ENCODE results near the gene DLG2.
A peak's percentile ranks its signal among the peaks of the same experiment; 100 is the strongest.
"Not testable (repeated sequence)": the region's sequence is repeated elsewhere in the genome, so short reads cannot be mapped to it uniquely, and the experiment has no call there.

Gene DLG2

GRCh38 chr11:84833488-84834088, 793.6 kb downstream of the DLG2 start:
- DNase-seq (ENCODE audit: low read depth), result no peak

DNA sequence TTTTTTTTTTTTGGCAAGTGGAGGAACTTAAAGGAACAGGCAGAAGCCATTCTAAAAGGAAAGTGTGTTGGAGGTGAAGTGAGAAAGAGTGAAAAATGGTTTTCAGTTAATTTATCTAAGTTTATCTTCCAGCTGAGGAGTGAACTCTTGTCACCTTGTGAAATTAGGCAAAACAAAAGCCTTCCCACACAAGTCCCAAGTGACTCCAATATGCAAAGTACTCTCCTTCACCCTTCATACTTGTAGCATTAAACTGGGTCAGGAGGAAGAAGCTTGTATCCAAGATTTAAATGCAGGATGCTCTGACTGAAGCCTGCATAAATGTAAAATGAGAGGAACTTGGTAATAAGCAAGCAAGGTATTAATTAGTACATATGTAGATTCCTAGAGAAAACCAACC, 796.8 kb downstream of the DLG2 start:
- DNase-seq (ENCODE audit: low read depth), result no peak

- DNase-seq (ENCODE audit: low read depth), result no peak
Measured at GRCh38 chr11:84829162-84829561, 798.0 kb downstream of the DLG2 start.

GRCh38 chr11:84828616-84829015, 798.5 kb downstream of the DLG2 start:
- DNase-seq (ENCODE audit: low read depth), result no peak

DNA sequence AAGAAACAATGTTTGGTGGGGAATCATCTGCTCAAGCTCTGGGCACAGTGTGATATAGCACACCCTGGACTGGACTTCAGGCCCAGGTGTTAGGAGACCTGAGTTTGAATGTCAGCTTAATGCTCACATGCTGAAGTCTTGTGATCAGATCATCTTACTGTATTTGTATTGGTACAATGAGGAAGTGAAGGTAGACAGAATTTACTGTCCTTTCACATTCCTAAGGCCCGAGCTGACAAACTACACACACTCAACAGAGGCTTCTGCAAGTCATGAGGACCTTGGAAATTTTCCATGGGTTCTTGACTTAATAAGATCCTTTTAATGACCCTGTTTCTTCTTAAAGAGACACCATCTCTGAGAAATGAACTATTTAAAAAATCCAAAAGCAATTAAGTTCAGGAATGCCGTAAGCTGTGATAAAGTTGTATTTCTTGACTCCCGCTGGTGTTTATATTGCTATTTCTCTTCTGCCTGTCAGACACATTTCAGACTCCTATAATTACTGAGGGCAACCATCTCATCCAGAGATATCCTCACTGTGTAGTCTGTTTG, 802.0 kb downstream of the DLG2 start:
- DNase-seq (ENCODE audit: low read depth), result no peak

- peak; percentile 4 for DNase-seq (ENCODE audit: low read depth)
Measured at GRCh38 chr11:84824624-84825023, 802.5 kb downstream of the DLG2 start.

DNA sequence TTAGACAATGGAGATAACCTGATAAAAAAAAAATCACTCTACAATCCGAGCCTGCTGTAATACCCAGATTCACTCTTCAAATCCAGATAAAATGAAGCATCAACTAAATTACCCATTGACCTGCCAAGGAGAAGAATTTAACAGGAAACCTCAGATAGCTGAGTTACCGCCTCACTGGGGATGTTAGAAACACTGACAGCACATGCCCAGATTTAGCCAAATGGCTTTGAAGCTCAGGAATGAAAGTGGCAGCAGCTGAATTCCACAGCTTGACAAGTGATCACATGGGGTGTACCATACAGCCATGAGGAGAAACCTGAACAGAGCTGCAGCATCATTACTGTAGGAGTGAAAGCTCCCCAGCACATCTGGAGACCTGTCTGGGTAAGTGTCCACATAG, 807.6 kb downstream of the DLG2 start:
- no peak for DNase-seq (ENCODE audit: low read depth)

DNA sequence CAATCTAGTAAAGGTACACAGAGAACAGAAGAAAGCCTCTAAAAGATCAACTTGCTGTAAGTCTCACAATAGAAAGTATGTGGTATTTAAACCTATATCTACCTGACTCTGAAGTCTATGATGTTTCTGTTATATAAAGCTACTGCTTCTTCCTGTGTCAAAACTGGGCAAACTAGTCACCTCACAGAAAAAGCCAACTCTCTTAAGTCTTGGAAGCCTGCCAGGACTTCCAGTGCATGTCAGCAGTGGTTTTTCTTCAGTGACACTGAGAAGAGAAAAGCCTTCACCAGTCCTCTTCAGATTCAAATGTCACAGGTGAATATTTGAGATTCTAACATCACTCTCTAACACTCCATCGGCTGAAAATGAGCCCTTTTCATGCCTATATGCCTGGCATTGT, 808.0 kb downstream of the DLG2 start:
- DNase-seq (ENCODE audit: low read depth), result no peak

GRCh38 chr11:84817998-84818397, 809.1 kb downstream of the DLG2 start:
- peak; percentile 60 for DNase-seq (ENCODE audit: low read depth)

GRCh38 chr11:84812471-84812969, 814.6 kb downstream of the DLG2 start:
- DNase-seq (ENCODE audit: low read depth), result peak; percentile 27

DNA sequence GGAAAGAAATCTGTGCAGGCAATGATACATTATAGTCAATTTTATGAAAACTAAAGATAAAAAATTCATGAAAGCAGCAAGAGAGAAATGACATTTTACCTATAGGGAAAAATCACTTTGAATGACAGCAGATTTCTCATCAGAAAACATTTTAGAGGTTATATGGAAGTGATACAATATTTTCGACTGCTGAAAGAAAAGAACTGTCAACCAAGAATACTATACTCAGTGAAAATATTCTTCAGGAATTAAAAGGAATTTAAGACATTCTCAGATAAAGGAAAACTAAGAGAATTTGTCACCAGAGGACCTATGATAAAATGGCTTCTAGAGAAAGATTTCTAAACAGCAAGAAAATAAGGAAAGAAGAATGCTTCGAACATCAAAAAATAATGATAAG, 820.8 kb downstream of the DLG2 start:
- no peak for DNase-seq (ENCODE audit: low read depth)

GRCh38 chr11:84804041-84804440, 823.1 kb downstream of the DLG2 start:
- no peak for DNase-seq (ENCODE audit: low read depth)

DNA sequence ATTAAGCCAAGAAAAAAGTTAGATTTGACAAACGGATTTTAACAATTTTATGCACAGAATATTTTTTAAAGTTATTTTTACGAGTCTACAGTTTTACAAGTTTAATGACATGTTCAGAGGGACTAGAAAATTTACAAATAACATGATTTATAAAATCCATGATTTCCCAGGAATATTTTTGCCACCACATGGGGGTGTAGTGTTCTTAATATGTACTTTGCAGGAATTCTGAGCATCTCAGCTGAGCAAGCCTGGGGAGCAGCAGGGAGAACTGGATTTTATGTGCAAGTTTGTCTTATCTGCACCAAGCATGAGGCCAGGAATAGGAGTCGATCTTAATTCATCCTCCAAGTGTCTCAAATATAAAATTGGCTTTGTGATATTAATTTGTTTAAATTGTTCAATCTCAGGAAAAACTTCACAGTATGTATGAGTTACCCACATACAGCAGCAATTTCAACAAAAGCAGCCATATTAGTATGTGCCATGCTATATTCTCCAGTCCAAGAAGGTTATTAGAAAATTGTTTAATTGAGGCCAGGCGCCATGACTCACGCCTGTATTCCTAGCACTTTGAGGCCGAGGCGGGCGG, 826.3 kb downstream of the DLG2 start:
- DNase-seq (ENCODE audit: low read depth), result peak; percentile 21

- DNase-seq (ENCODE audit: low read depth), result no peak
Measured at GRCh38 chr11:84799112-84799511, 828.0 kb downstream of the DLG2 start.

DNA sequence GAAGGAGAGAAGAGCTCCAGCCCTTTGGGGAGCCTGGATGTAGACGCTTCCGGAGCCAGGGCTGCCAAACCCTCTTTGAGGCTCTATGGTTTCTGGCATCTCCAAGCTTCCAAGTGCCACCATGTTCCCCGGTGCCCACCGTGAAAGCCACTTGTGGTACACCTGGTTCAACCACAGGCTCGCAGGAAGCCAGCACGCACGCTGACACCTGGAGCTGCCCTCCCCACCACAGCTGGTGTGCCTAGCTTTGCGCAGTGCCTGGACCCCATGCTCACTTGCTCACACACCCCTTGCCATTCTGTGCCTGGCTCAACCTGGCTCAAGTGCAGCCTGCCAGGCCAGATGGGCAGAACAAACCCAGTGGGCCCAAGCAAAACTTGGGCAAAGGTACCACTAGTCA, 831.4 kb downstream of the DLG2 start:
- no peak for DNase-seq (ENCODE audit: low read depth)

DNA sequence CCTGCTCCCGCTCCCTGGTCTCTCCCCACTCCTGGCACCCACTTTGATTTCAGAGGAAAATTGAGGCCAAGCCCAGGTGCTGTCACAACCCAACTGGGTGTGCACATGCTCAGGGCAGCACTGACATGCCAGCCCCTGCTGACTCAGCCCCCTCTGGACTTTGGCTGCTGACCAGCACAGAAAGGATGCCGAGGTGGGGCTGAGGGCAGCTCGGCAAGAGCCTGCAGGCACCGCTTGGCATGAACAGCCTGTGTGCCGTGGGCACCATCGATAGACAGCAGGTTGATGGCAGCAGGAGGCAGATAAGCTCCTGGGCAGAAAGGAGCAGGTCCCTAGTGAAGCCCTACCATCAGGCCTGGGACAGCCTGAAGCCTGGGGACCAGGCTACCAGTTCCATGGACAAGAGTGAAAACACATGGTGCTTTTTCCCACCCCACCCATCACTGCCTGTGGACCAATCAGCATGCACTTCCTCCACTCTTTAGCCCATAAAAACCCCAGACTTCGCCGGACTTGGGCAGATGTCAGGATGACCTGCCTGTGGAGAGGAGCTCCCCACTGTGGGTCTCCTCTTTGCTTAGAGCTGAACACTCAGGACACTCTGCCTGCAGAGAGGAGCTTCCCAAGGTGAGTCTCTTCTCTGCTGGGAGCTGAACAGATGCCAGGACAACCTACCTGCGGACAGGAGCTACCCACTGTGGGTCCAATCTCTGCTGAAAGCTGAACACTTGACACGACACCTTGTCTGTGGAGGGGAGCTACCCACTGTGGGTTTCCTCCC, 832.3 kb downstream of the DLG2 start:
- DNase-seq (ENCODE audit: low read depth), result no peak

DNA sequence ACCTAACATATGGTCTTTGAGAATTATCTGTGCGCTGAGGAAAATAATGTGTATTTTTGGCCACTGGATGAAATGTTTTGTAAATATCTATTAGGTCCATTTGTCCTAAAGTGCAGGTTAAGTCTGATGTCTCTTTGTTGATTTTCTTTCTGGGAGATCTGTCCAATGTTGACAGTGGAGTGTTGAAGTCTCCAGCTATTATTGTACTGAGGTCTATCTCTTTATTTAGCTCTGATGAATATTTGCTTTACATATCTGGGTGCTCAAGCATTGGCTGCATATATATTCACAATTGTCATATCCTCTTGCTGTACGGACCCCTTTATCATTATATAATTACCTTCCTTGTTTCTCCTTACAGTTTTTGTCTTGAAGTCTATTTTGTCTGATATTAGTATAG, 833.8 kb downstream of the DLG2 start:
- DNase-seq (ENCODE audit: low read depth), result no peak

DNA sequence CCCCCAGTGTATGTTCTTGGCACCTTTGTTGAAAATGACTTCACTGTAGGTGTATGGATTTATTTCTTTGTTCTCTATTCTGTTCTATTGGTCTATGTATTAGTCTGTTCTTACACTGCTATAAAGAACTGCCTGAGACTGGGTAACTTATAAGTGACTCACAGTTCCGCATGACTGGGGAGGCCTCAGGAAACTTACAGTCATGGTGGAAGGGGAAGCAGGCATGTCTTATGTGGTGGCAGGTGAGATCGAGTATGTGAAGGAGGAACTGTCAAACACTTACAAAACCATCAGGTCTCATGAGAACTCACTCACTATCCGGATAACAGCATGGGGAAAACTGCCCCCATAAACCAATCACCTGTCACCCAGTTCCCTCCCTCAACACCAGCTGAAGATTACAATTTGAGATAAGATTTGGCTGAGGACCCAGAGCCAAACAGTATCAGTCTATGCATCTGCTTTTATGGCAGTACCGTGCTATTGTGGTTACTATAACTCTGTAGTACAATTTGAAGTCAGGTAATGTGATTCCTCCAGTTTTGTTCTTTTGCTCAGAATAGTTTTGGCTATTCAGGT, 836.2 kb downstream of the DLG2 start:
- DNase-seq (ENCODE audit: low read depth), result no peak

- DNase-seq (ENCODE audit: low read depth), result no peak
Measured at GRCh38 chr11:84788220-84788619, 838.9 kb downstream of the DLG2 start.

DNA sequence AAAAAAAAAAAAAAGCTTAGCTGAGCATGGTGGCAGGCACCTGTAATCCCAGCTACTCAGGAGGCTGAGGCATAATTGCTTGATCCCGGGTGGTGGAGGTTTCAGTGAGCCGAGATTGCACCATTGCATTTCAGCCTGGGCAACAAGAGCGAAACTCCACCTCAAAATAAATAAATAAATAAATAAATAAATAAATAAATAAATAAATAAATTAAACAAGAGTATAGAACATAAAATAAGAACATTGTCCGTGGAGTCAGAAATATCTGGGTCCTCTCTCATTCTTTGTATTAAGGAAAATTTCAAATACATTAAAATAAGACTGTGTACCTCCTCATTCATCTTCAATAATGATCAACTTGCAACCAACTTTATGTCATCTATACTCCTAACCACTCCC, 843.0 kb downstream of the DLG2 start:
- not testable (repeated sequence) for DNase-seq (ENCODE audit: low read depth)

DNA sequence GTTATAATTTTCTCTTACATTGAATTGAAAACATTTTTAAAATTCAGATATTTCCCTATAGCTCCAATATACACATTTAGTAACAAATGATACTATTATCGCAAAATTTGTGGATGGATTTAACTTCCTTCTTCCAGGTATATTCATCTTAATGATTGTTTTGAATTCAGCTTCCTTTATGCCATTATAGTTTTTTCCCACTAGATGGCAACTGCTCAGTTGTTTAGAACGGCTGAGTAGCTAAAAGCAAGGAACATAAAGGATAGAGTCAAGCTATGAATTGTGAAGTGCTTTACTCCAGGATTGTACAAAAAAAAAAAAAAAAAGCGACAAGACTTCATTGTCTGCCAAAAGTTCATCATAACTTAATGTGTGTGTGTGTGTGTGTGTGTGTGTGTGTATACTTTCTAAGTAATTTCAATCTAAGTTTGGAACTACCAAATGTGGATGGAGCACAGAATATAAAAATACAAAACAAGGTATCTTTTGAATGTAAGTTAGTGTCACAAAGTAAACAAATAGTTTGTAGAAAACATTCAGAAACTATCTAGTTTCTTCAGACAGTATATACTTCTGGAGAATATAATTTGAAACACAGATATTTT, 846.4 kb downstream of the DLG2 start:
- DNase-seq (ENCODE audit: low read depth), result peak; percentile 13

GRCh38 chr11:84775503-84775902, 851.6 kb downstream of the DLG2 start:
- DNase-seq (ENCODE audit: low read depth), result no peak
